Mammary epithelial cell (primary cell): ENCODE results near the gene LIX1.

Source experiments
- CTCF ChIP-seq, 2 donors: IDR thresholded peaks in 1 of 2; conservative IDR thresholded peaks in 1 of 2; 2 replicates each; pipeline ENCODE4 v1.5.1; 2011 to 2012; ENCODE audit warnings: inconsistent platforms in 2 of 2, low read length in 2 of 2, mild to moderate bottlenecking in 2 of 2, control low read depth in 1 of 2, low read depth in 1 of 2; ENCODE audit not compliant: insufficient read depth in 1 of 2; ENCODE audit errors: extremely low read depth in 1 of 2
- EZH2 ChIP-seq: IDR thresholded peaks from 2 replicates; pipeline ENCODE4 v1.6.1; 2012; ENCODE audit warnings: low read length, inconsistent platforms, borderline replicate concordance

- TF ChIP-seq CTCF (conservative IDR thresholded peaks at IDR 0.05 in 1 of 2, IDR thresholded peaks at IDR 0.05 in 1 of 2; ENCODE audit: extremely low read depth in 1 of 2, insufficient read depth in 1 of 2, low read depth in 1 of 2, low read length in 2 of 2) (peak; percentile 54 to 55), EZH2 (no peak)
Observed at GRCh38 chr5:97142521-97143254, at the start of gene LIX1.
